HepG2 (cell line): Measurements from ENCODE around the gene PRR30. TPM values are rescaled to one million over a fixed set of nuclear protein-coding genes. Genes with fewer than 3 reads are reported as not detected.

Experiments
- BCL3 ChIP-seq: sonication (generic); formaldehyde crosslinking; IDR thresholded peaks from 2 replicates; pipeline ENCODE4 v1.5.1; 2020; ENCODE audit warnings: mild to moderate bottlenecking, missing genetic modification reagents, moderate library complexity
- BHLHE40 ChIP-seq: IDR thresholded peaks from 2 replicates; pipeline ENCODE4 v1.6.1; 2011; ENCODE audit warnings: low read length, improper control_type of control experiment
- EEA1 ChIP-seq: sonication (generic); formaldehyde crosslinking; IDR thresholded peaks from 2 replicates; pipeline ENCODE4 v1.5.1; 2020; ENCODE audit warnings: mild to moderate bottlenecking, missing genetic modification reagents, borderline replicate concordance
- FOXA3 ChIP-seq: IDR thresholded peaks from 2 replicates; pipeline ENCODE4 v1.6.1; 2016; ENCODE audit warnings: missing genetic modification reagents, missing compliant biosample characterization
- HDAC1 ChIP-seq: sonication (generic); formaldehyde crosslinking; IDR thresholded peaks from 2 replicates; pipeline ENCODE4 v1.5.1; 2020; ENCODE audit warnings: mild to moderate bottlenecking, missing genetic modification reagents
- IKZF4 ChIP-seq: sonication (generic); formaldehyde crosslinking; IDR thresholded peaks from 2 replicates; pipeline ENCODE4 v1.5.1; 2020; ENCODE audit warnings: borderline replicate concordance, mild to moderate bottlenecking, low read depth, missing genetic modification reagents; ENCODE audit errors: not compliant biosample characterization
- ISL2 ChIP-seq: sonication (generic); formaldehyde crosslinking; IDR thresholded peaks from 2 replicates; pipeline ENCODE4 v1.5.0; 2020; ENCODE audit warnings: missing genetic modification reagents
- KLF15 ChIP-seq: sonication (generic); formaldehyde crosslinking; IDR thresholded peaks from 2 replicates; pipeline ENCODE4 v1.8.1; 2023; ENCODE audit warnings: borderline replicate concordance, mild to moderate bottlenecking, inconsistent platforms, missing genetic modification reagents, mixed read lengths
- NCOA2 ChIP-seq: sonication (generic); formaldehyde crosslinking; IDR thresholded peaks from 2 replicates; pipeline ENCODE4 v1.8.0; 2022; ENCODE audit warnings: inconsistent platforms
- PHF21A ChIP-seq: sonication (generic); formaldehyde crosslinking; IDR thresholded peaks from 2 replicates; pipeline ENCODE4 v1.5.0; 2020; ENCODE audit warnings: mild to moderate bottlenecking, missing genetic modification reagents
- SMAD1 ChIP-seq: sonication (generic); formaldehyde crosslinking; IDR thresholded peaks from 2 replicates; pipeline ENCODE4 v1.4.0; 2020; ENCODE audit warnings: missing genetic modification reagents, low read depth, mild to moderate bottlenecking, borderline replicate concordance
- SP2 ChIP-seq: sonication (generic); formaldehyde crosslinking; IDR thresholded peaks from 2 replicates; pipeline ENCODE4 v1.5.1; 2020; ENCODE audit warnings: mild to moderate bottlenecking, missing genetic modification reagents
- TCF7 ChIP-seq: sonication (generic); IDR thresholded peaks from 2 replicates; pipeline ENCODE4 v1.6.1; 2016; ENCODE audit warnings: antibody characterized with exemption, low read depth
- THAP7 ChIP-seq: sonication (generic); formaldehyde crosslinking; IDR thresholded peaks from 2 replicates; pipeline ENCODE4 v1.8.1; 2023; ENCODE audit warnings: mild to moderate bottlenecking, missing genetic modification reagents
- ZBTB34 ChIP-seq: sonication (generic); formaldehyde crosslinking; IDR thresholded peaks from 2 replicates; pipeline ENCODE4 v1.8.0; 2022; ENCODE audit warnings: mild to moderate bottlenecking, missing genetic modification reagents
- ZC3H13 ChIP-seq: sonication (generic); formaldehyde crosslinking; IDR thresholded peaks from 2 replicates; pipeline ENCODE4 v1.8.1; 2023; ENCODE audit warnings: mild to moderate bottlenecking, missing genetic modification reagents, moderate library complexity
- ZNF354B ChIP-seq: sonication (generic); formaldehyde crosslinking; IDR thresholded peaks from 2 replicates; pipeline ENCODE4 v1.8.0; 2022; ENCODE audit warnings: mild to moderate bottlenecking, missing genetic modification reagents
- ZNF562 ChIP-seq: sonication (generic); formaldehyde crosslinking; IDR thresholded peaks from 2 replicates; pipeline ENCODE4 v1.8.0; 2022; ENCODE audit warnings: missing genetic modification reagents, borderline replicate concordance
- ZNF607 ChIP-seq: sonication (generic); formaldehyde crosslinking; IDR thresholded peaks from 2 replicates; pipeline ENCODE4 v1.5.1; 2020; ENCODE audit warnings: missing genetic modification reagents, mild to moderate bottlenecking, borderline replicate concordance
- polyA plus RNA-seq, 8 experiments: library from polyadenylated mRNA; depleted of rRNA in 3 of 8; stranded (reverse) in 7 of 8; unstranded in 1 of 8; fragments of >200 nt; fragmentation: Illumina TruSeq in 4 of 8; extraction: Trizol in 4 of 8; gene quantifications; 2 replicates each; pipeline versions ENCODE4 v1.2.1 to v1.2.3, GENCODE V29; 2011 to 2016; ENCODE audit warnings: low read depth in 4 of 8, missing spikeins in 1 of 8, mixed read lengths in 1 of 8; ENCODE audit not compliant: insufficient read depth in 1 of 8
- total RNA-seq, 5 experiments: library from RNA; depleted of rRNA; stranded (reverse); fragments of >200 nt; fragmentation: Illumina TruSeq; extraction: Trizol; gene quantifications; 2 replicates each; pipeline ENCODE4 v1.2.3, GENCODE V29; 2016; ENCODE audit warnings: low read depth in 1 of 5
- TF ChIP-seq, protein P1 (sequence below): sonication (generic); formaldehyde crosslinking; IDR thresholded peaks from 2 replicates; pipeline ENCODE4 v1.5.0; 2020; ENCODE audit warnings: missing genetic modification reagents
- TF ChIP-seq, protein P2 (sequence below): sonication (generic); formaldehyde crosslinking; IDR thresholded peaks from 2 replicates; pipeline ENCODE4 v1.4.0; 2020; ENCODE audit warnings: missing genetic modification reagents

Gene PRR30
- total and polyA plus RNA-seq, 2 of the 13 experiments (the other 11 are each of a cell fraction or from before 2014, with no cell fraction given), result not detected

- TF ChIP-seq BCL3 (CRISPR knock-in tag) (peak; percentile 64; the same call in 1 of the 2 replicates), ISL2 (peak; percentile 97), SP2 (no peak), IKZF4 (CRISPR knock-in tag) (no peak), ZC3H13 (CRISPR knock-in tag) (peak; percentile 72; the same call in 1 of the 2 replicates), TCF7 (peak; percentile 89), ZNF354B (CRISPR knock-in tag) (no peak), PHF21A (CRISPR knock-in tag) (peak; percentile 87), NCOA2 (CRISPR knock-in tag) (peak; percentile 95), SMAD1 (CRISPR knock-in tag) (peak; percentile 39; the same call in 1 of the 2 replicates), EEA1 (CRISPR knock-in tag) (no peak), KLF15 (CRISPR knock-in tag) (no peak), ZBTB34 (CRISPR knock-in tag) (peak; percentile 46; the same call in 1 of the 2 replicates), BHLHE40 (0 out of 2 replicates have a peak, but pooled peaks have one; percentile 34), THAP7 (CRISPR knock-in tag) (no peak), HDAC1 (CRISPR knock-in tag) (peak; percentile 88), FOXA3 (CRISPR knock-in tag) (peak; percentile 100), ZNF607 (CRISPR knock-in tag) (no peak), ZNF562 (no peak)
- TF ChIP-seq, protein P1, sequence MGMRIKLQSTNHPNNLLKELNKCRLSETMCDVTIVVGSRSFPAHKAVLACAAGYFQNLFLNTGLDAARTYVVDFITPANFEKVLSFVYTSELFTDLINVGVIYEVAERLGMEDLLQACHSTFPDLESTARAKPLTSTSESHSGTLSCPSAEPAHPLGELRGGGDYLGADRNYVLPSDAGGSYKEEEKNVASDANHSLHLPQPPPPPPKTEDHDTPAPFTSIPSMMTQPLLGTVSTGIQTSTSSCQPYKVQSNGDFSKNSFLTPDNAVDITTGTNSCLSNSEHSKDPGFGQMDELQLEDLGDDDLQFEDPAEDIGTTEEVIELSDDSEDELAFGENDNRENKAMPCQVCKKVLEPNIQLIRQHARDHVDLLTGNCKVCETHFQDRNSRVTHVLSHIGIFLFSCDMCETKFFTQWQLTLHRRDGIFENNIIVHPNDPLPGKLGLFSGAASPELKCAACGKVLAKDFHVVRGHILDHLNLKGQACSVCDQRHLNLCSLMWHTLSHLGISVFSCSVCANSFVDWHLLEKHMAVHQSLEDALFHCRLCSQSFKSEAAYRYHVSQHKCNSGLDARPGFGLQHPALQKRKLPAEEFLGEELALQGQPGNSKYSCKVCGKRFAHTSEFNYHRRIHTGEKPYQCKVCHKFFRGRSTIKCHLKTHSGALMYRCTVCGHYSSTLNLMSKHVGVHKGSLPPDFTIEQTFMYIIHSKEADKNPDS (CRISPR knock-in tag), result no peak
- TF ChIP-seq, protein P2, sequence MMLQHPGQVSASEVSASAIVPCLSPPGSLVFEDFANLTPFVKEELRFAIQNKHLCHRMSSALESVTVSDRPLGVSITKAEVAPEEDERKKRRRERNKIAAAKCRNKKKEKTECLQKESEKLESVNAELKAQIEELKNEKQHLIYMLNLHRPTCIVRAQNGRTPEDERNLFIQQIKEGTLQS, result peak; percentile 76
Measured at GRCh38 chr2:27171351-27171848, 32.2 kb upstream of the PRR30 start (continued).
